ENCODE data around the gene GADD45B.

The GADD45B gene

DNA sequence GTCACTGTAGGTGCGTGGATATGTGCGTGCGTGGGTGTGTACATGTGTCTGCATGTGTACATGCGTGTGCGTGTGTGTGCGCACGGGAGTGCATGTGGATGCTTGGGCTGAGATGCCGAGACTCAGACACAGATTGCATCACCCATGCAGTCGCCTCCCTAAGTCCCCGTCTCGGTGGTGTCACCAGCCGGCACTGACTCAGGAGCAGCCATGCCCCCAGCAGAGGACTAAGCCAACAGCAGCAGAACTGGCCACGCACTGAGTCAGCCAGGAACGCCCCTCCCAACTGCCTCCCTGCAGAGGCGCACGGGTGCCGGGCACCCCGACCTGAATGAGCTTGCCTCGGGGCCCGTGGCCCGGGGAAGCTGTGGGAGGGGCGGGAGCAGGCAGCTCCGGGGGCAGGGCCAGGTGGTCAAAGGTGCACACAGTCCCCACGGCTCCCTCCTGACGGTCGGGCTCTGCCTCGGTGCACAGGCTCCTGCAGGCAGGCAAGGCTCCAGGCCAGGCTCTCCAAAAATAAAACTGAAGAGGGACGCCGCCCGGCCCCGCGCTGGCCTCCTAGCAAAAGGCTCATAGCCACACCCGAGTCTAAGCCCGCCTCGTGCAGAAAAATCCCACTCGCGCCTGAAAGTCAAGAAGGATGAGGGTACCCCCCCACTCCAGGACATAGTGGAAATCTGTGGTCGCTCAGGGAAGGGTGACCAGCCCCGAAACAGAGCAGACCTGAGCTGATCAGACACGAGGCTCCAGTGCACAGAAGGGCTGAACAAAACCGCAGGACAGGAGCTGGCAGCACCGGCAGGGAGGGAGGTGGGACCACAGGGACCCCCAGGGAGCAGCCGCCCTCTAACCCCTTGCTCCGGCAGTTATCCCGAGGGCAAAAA lies 49.2 kb downstream of the GADD45B start (continued):
- TF ChIP-seq ZSCAN23 (tag by site-specific recombination; IDR thresholded peaks at IDR 0.05) = 0 out of 2 replicates have a peak, but pooled peaks have one; percentile 10
- peak; percentile 36 for TF ChIP-seq ZBTB17 (tag by site-specific recombination; IDR thresholded peaks at IDR 0.05)
- peak; percentile 71 for TF ChIP-seq ZBTB48 (tag by site-specific recombination; IDR thresholded peaks at IDR 0.05)
- TF ChIP-seq ZNF121 (tag by site-specific recombination; IDR thresholded peaks at IDR 0.05) = no peak
- TF ChIP-seq, protein P1, sequence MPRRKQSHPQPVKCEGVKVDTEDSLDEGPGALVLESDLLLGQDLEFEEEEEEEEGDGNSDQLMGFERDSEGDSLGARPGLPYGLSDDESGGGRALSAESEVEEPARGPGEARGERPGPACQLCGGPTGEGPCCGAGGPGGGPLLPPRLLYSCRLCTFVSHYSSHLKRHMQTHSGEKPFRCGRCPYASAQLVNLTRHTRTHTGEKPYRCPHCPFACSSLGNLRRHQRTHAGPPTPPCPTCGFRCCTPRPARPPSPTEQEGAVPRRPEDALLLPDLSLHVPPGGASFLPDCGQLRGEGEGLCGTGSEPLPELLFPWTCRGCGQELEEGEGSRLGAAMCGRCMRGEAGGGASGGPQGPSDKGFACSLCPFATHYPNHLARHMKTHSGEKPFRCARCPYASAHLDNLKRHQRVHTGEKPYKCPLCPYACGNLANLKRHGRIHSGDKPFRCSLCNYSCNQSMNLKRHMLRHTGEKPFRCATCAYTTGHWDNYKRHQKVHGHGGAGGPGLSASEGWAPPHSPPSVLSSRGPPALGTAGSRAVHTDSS (tag by site-specific recombination; IDR thresholded peaks at IDR 0.05) = no peak
- TF ChIP-seq, protein P2, sequence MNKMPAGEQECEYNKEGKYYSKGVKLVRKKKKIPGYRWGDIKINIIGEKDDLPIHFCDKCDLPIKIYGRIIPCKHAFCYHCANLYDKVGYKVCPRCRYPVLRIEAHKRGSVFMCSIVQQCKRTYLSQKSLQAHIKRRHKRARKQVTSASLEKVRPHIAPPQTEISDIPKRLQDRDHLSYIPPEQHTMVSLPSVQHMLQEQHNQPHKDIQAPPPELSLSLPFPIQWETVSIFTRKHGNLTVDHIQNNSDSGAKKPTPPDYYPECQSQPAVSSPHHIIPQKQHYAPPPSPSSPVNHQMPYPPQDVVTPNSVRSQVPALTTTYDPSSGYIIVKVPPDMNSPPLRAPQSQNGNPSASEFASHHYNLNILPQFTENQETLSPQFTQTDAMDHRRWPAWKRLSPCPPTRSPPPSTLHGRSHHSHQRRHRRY (tag by site-specific recombination; IDR thresholded peaks at IDR 0.05) = no peak
- TF ChIP-seq KLF16 (tag by site-specific recombination; IDR thresholded peaks at IDR 0.05) = peak; percentile 82
- TF ChIP-seq OSR2 (tag by site-specific recombination; IDR thresholded peaks at IDR 0.05) = peak; percentile 83
- TF ChIP-seq, protein P3, sequence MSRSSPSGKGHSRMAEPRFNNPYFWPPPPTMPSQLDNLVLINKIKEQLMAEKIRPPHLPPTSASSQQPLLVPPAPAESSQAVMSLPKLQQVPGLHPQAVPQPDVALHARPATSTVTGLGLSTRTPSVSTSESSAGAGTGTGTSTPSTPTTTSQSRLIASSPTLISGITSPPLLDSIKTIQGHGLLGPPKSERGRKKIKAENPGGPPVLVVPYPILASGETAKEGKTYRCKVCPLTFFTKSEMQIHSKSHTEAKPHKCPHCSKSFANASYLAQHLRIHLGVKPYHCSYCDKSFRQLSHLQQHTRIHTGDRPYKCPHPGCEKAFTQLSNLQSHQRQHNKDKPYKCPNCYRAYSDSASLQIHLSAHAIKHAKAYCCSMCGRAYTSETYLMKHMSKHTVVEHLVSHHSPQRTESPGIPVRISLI (tag by site-specific recombination; IDR thresholded peaks at IDR 0.05) = no peak
- TF ChIP-seq, protein P4, sequence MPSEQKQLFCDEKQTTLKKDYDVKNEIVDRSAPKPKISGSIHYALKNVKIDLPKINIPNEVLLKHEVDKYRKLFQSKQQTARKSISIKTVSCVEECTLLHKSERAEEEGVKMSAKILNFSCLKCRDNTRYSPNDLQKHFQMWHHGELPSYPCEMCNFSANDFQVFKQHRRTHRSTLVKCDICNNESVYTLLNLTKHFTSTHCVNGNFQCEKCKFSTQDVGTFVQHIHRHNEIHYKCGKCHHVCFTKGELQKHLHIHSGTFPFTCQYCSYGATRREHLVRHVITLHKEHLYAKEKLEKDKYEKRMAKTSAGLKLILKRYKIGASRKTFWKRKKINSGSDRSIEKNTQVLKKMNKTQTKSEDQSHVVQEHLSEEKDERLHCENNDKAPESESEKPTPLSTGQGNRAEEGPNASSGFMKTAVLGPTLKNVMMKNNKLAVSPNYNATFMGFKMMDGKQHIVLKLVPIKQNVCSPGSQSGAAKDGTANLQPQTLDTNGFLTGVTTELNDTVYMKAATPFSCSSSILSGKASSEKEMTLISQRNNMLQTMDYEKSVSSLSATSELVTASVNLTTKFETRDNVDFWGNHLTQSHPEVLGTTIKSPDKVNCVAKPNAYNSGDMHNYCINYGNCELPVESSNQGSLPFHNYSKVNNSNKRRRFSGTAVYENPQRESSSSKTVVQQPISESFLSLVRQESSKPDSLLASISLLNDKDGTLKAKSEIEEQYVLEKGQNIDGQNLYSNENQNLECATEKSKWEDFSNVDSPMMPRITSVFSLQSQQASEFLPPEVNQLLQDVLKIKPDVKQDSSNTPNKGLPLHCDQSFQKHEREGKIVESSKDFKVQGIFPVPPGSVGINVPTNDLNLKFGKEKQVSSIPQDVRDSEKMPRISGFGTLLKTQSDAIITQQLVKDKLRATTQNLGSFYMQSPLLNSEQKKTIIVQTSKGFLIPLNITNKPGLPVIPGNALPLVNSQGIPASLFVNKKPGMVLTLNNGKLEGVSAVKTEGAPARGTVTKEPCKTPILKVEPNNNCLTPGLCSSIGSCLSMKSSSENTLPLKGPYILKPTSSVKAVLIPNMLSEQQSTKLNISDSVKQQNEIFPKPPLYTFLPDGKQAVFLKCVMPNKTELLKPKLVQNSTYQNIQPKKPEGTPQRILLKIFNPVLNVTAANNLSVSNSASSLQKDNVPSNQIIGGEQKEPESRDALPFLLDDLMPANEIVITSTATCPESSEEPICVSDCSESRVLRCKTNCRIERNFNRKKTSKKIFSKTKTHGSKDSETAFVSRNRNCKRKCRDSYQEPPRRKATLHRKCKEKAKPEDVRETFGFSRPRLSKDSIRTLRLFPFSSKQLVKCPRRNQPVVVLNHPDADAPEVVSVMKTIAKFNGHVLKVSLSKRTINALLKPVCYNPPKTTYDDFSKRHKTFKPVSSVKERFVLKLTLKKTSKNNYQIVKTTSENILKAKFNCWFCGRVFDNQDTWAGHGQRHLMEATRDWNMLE (tag by site-specific recombination; conservative IDR thresholded peaks at IDR 0.05; ENCODE audit: low read depth) = no peak
- TF ChIP-seq, protein P5, sequence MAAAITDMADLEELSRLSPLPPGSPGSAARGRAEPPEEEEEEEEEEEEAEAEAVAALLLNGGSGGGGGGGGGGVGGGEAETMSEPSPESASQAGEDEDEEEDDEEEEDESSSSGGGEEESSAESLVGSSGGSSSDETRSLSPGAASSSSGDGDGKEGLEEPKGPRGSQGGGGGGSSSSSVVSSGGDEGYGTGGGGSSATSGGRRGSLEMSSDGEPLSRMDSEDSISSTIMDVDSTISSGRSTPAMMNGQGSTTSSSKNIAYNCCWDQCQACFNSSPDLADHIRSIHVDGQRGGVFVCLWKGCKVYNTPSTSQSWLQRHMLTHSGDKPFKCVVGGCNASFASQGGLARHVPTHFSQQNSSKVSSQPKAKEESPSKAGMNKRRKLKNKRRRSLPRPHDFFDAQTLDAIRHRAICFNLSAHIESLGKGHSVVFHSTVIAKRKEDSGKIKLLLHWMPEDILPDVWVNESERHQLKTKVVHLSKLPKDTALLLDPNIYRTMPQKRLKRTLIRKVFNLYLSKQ (tag by site-specific recombination; IDR thresholded peaks at IDR 0.05; ENCODE audit: borderline replicate concordance) = no peak
- TF ChIP-seq ZNF785 (tag by site-specific recombination; IDR thresholded peaks at IDR 0.05) = peak; percentile 34; the same call in 1 of the 2 replicates
- TF ChIP-seq MEIS1 (CRISPR knock-in tag; IDR thresholded peaks at IDR 0.05; ENCODE audit: borderline replicate concordance) = no peak
- no peak for TF ChIP-seq ZNF214 (tag by site-specific recombination; IDR thresholded peaks at IDR 0.05; ENCODE audit: borderline replicate concordance)
- TF ChIP-seq, protein P6, sequence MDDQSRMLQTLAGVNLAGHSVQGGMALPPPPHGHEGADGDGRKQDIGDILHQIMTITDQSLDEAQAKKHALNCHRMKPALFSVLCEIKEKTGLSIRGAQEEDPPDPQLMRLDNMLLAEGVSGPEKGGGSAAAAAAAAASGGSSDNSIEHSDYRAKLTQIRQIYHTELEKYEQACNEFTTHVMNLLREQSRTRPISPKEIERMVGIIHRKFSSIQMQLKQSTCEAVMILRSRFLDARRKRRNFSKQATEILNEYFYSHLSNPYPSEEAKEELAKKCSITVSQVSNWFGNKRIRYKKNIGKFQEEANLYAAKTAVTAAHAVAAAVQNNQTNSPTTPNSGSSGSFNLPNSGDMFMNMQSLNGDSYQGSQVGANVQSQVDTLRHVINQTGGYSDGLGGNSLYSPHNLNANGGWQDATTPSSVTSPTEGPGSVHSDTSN (CRISPR knock-in tag; IDR thresholded peaks at IDR 0.05) = no peak
- TF ChIP-seq, protein P7, sequence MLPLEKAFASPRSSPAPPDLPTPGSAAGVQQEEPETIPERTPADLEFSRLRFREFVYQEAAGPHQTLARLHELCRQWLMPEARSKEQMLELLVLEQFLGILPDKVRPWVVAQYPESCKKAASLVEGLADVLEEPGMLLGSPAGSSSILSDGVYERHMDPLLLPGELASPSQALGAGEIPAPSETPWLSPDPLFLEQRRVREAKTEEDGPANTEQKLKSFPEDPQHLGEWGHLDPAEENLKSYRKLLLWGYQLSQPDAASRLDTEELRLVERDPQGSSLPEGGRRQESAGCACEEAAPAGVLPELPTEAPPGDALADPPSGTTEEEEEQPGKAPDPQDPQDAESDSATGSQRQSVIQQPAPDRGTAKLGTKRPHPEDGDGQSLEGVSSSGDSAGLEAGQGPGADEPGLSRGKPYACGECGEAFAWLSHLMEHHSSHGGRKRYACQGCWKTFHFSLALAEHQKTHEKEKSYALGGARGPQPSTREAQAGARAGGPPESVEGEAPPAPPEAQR (tag by site-specific recombination; IDR thresholded peaks at IDR 0.05) = peak; percentile 67; the same call in 1 of the 2 replicates
- TF ChIP-seq ZNF76 (tag by site-specific recombination; IDR thresholded peaks at IDR 0.05; ENCODE audit: borderline replicate concordance, low read depth) = peak; percentile 43; the same call in 1 of the 2 replicates
- TF ChIP-seq, protein P8, sequence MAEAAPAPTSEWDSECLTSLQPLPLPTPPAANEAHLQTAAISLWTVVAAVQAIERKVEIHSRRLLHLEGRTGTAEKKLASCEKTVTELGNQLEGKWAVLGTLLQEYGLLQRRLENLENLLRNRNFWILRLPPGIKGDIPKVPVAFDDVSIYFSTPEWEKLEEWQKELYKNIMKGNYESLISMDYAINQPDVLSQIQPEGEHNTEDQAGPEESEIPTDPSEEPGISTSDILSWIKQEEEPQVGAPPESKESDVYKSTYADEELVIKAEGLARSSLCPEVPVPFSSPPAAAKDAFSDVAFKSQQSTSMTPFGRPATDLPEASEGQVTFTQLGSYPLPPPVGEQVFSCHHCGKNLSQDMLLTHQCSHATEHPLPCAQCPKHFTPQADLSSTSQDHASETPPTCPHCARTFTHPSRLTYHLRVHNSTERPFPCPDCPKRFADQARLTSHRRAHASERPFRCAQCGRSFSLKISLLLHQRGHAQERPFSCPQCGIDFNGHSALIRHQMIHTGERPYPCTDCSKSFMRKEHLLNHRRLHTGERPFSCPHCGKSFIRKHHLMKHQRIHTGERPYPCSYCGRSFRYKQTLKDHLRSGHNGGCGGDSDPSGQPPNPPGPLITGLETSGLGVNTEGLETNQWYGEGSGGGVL (tag by site-specific recombination; IDR thresholded peaks at IDR 0.05) = peak; percentile 14; the same call in 1 of the 2 replicates
- peak; percentile 31; the same call in 1 of the 2 replicates for TF ChIP-seq ZNF777 (tag by site-specific recombination; IDR thresholded peaks at IDR 0.05; ENCODE audit: borderline replicate concordance)
- TF ChIP-seq KLF7 (tag by site-specific recombination; IDR thresholded peaks at IDR 0.05; ENCODE audit: borderline replicate concordance) = no peak

All from HEK293 (cell line).